ENCODE results near the gene ZNF490.
A peak's percentile ranks its signal among the peaks of the same experiment; 100 is the strongest.

Gene ZNF490

DNA sequence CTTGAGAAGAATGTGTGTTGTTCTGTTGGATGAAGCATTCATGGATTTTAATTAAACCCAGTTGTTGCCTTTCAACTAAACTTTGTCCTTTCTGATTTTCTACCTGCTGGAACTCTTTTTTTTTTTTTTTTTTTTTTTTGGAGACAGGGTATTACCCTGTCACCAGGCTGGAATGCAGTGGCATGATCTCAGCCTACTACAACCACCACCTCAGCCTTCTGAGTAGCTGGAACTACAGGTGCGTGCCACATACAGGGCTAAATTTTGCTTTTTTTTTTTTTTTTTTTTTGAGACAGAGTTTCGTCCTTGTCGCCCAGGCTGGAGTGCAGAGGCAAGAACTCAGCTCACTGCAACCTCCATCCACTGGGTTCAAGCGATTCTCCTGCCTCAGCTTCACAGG is 7.0 kb upstream of the ZNF490 start:
- DNase-seq (ENCODE audit: insufficient read length, low spot score) (no peak), FAIRE-seq (no peak)
- TF ChIP-seq, protein P1, sequence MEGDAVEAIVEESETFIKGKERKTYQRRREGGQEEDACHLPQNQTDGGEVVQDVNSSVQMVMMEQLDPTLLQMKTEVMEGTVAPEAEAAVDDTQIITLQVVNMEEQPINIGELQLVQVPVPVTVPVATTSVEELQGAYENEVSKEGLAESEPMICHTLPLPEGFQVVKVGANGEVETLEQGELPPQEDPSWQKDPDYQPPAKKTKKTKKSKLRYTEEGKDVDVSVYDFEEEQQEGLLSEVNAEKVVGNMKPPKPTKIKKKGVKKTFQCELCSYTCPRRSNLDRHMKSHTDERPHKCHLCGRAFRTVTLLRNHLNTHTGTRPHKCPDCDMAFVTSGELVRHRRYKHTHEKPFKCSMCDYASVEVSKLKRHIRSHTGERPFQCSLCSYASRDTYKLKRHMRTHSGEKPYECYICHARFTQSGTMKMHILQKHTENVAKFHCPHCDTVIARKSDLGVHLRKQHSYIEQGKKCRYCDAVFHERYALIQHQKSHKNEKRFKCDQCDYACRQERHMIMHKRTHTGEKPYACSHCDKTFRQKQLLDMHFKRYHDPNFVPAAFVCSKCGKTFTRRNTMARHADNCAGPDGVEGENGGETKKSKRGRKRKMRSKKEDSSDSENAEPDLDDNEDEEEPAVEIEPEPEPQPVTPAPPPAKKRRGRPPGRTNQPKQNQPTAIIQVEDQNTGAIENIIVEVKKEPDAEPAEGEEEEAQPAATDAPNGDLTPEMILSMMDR (IDR thresholded peaks at IDR 0.05; ENCODE audit: insufficient read depth, missing control alignments), result no peak

DNA sequence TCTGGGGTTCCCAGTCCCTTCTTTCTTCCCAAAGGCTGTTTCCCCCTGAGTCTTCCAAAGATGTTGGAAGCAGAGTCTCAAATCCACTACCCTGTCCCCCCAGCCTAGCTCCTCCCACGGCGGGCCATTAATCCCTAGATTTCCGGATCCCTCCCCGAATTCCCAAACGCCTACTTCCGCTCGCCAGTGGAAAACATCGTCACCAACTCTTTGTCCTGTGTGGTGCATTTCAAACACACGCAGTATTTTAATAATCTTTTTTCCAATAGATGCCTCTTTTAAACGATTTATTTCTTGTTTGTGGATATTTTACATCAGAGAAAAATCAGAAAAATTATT is 717 bp upstream of the ZNF490 start:
- TF ChIP-seq, protein P1 (IDR thresholded peaks at IDR 0.05; ENCODE audit: insufficient read depth, missing control alignments), result no peak
- DNase-seq (ENCODE audit: insufficient read length, low spot score) (peak; percentile 63), FAIRE-seq (no peak)

GRCh38 chr19:12607631-12608030 is 3.0 kb downstream of the ZNF490 start:
- TF ChIP-seq, protein P1 (IDR thresholded peaks at IDR 0.05; ENCODE audit: insufficient read depth, missing control alignments), result no peak
- FAIRE-seq (no peak), DNase-seq (ENCODE audit: insufficient read length, low spot score) (no peak)

DNA sequence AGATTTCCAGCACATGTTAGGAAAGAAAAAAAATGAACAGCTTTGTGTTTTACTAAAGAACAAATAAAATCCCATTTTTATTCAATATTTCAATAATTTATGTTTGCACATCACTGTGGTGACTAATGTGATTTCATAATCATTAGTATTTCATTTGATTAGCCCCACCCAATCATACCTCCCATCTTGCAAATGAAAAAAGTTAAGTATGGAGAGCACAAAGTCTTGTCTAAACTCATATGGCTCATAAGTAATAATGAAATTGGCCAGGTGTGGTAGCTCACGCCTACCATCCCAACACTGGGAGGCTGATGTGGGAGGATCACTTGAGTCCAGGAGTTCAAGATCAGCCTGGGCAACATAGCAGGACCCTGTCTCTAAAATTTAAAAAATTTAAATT is 3.8 kb downstream of the ZNF490 start:
- TF ChIP-seq, protein P1 (IDR thresholded peaks at IDR 0.05; ENCODE audit: insufficient read depth, missing control alignments), result no peak
- DNase-seq (ENCODE audit: insufficient read length, low spot score) (no peak), FAIRE-seq (no peak)

GRCh38 chr19:12603714-12604113 is 6.9 kb downstream of the ZNF490 start:
- DNase-seq (ENCODE audit: insufficient read length, low spot score) (no peak), FAIRE-seq (no peak)
- TF ChIP-seq, protein P1 (IDR thresholded peaks at IDR 0.05; ENCODE audit: insufficient read depth, missing control alignments), result no peak

DNA sequence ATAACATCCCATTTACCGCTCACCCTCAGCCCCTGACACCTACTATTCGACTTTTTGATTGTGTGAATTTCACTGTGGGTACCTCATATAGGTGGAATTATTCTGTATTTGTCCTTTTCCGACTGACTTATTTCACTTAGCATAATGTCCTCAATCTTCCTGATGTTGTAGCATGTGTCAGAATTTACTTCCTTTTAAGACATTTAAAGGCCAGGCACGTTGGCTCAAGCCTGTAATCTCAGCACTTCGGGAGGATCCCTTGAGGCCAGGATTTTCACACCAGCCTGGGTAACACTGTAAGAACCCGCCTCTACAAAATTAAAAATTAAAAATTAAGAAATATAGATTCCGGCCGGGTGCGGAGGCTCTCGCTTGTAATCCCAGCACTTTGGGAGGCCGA is 13.0 kb downstream of the ZNF490 start:
- no peak for DNase-seq (ENCODE audit: insufficient read length, low spot score)
- TF ChIP-seq, protein P1 (IDR thresholded peaks at IDR 0.05; ENCODE audit: insufficient read depth, missing control alignments), result no peak
- FAIRE-seq, result no peak

GRCh38 chr19:12596927-12597548 is 13.6 kb downstream of the ZNF490 start:
- TF ChIP-seq, protein P1 (IDR thresholded peaks at IDR 0.05; ENCODE audit: insufficient read depth, missing control alignments), result no peak
- DNase-seq (ENCODE audit: insufficient read length, low spot score) (no peak), FAIRE-seq (no peak)
